ENCODE measurements around the gene CNOT6.
"Not testable (repeated sequence)": the region's sequence is repeated elsewhere in the genome, so short reads cannot be mapped to it uniquely, and the experiment has no call there.

Gene CNOT6

GRCh38 chr5:180525399-180525798, 31.2 kb downstream of the CNOT6 start:
- DNase-seq (ENCODE audit: extremely low spot score) = no peak
- no peak for TF ChIP-seq CTCF (IDR thresholded peaks at IDR 0.05; ENCODE audit: control extremely low read depth, extremely low read depth, low read depth, missing control alignments)
- ChIA-PET CTCF (interaction anchor here (1.1 to 1.4 kb wide), 2 partner anchors 24 to 196 kb away, joined by 3 to 5 read pairs; no protein-coding TSS in a partner anchor), POLR2A (no interaction called here)

GRCh38 chr5:180526269-180526668, 32.1 kb downstream of the CNOT6 start:
- no peak for DNase-seq (ENCODE audit: extremely low spot score)
- ChIA-PET POLR2A (no interaction called here), CTCF (no interaction called here)
- no peak for TF ChIP-seq CTCF (IDR thresholded peaks at IDR 0.05; ENCODE audit: control extremely low read depth, extremely low read depth, low read depth, missing control alignments)

- ChIA-PET CTCF (no interaction called here), POLR2A (no interaction called here)
- no peak for TF ChIP-seq CTCF (IDR thresholded peaks at IDR 0.05; ENCODE audit: control extremely low read depth, extremely low read depth, low read depth, missing control alignments)
- DNase-seq (ENCODE audit: extremely low spot score) = no peak
Observed at GRCh38 chr5:180527659-180528058, 33.5 kb downstream of the CNOT6 start.

GRCh38 chr5:180531036-180531585, 36.9 kb downstream of the CNOT6 start:
- POLR2A ChIA-PET; DNase-seq (ENCODE audit: extremely low spot score): not testable (repeated sequence)
- CTCF ChIA-PET = interaction anchor here (1.5 kb wide), 1 partner anchor 13 kb away, joined by 3 read pairs; no protein-coding TSS in a partner anchor

GRCh38 chr5:180532268-180532667, 38.1 kb downstream of the CNOT6 start:
- no peak for TF ChIP-seq CTCF (IDR thresholded peaks at IDR 0.05; ENCODE audit: control extremely low read depth, extremely low read depth, low read depth, missing control alignments)
- DNase-seq (ENCODE audit: extremely low spot score) = no peak
- POLR2A ChIA-PET = no interaction called here
- CTCF ChIA-PET = interaction anchor here (1.5 kb wide), 1 partner anchor 12 kb away, joined by 3 read pairs; no protein-coding TSS in a partner anchor

- no peak for TF ChIP-seq CTCF (IDR thresholded peaks at IDR 0.05; ENCODE audit: control extremely low read depth, extremely low read depth, low read depth, missing control alignments)
- ChIA-PET CTCF (interaction anchor here (1.0 kb wide), 1 partner anchor 8 kb away, joined by 3 read pairs; no protein-coding TSS in a partner anchor), POLR2A (no interaction called here)
- no peak for DNase-seq (ENCODE audit: extremely low spot score)
Observed at GRCh38 chr5:180533845-180534244, 39.7 kb downstream of the CNOT6 start.

GRCh38 chr5:180535573-180535972, 41.4 kb downstream of the CNOT6 start:
- ChIA-PET POLR2A (no interaction called here), CTCF (no interaction called here)
- no peak for TF ChIP-seq CTCF (IDR thresholded peaks at IDR 0.05; ENCODE audit: control extremely low read depth, extremely low read depth, low read depth, missing control alignments)

More at GRCh38 chr5:180535573-180535972, 41.4 kb downstream of the CNOT6 start:
- no peak for DNase-seq (ENCODE audit: extremely low spot score)
